GM12878 (cell line): ENCODE data around the gene TMPRSS9. TPM values are rescaled to one million over a fixed set of nuclear protein-coding genes. Genes with fewer than 3 reads are reported as not detected.

ENCODE experiments used
- ATAC-seq: fragments of 200-7000 bp; cut with Tn5 transposase; 3 replicates; pipeline ENCODE4 v1.9.1; 2020; ENCODE audit warnings: mild to moderate bottlenecking, moderate library complexity
- BruUV-seq: library from RNA; stranded (reverse); fragments of 400-500 nt; replicated peaks from 2 replicates; lab custom pipeline; 2021; lab: Mats Ljungman, UMichigan
- CTCF ChIA-PET: fragments of 300-600 bp; sonication (Branson Sonifier 250); formaldehyde crosslinking; extraction: SDS; loops from one replicate; lab custom pipeline; 2021; ENCODE audit warnings: inconsistent platforms; lab: Yijun Ruan, JAX
- POLR2A ChIA-PET: fragments of 350-600 bp; formaldehyde crosslinking; extraction: SDS; loops from one replicate; lab custom pipeline; 2021; ENCODE audit warnings: inconsistent platforms; lab: Charles Lee
- RAD21 ChIA-PET: fragments of 300-600 bp; sonication (Branson Sonifier 250); formaldehyde crosslinking; loops from one replicate; lab custom pipeline; 2023; ENCODE audit warnings: antibody characterized with exemption; ENCODE audit not compliant: unreplicated experiment; lab: Charles Lee
- SMC1A ChIA-PET: fragments of 300-600 bp; sonication (Branson Sonifier 250); formaldehyde crosslinking; loops from one replicate; lab custom pipeline; 2023; ENCODE audit not compliant: unreplicated experiment, uncharacterized antibody; lab: Charles Lee
- DNase-seq: peaks from one replicate; pipeline ENCODE4 v3.0.0-alpha.2; 2011; ENCODE audit warnings: low read depth, low spot score
- FAIRE-seq: peaks from 3 replicates; lab custom pipeline; 2011; peaks lifted over from hg19 to GRCh38; lab: Jason Lieb, UNC
- H2AFZ ChIP-seq: 2 replicates; pipeline ENCODE4 v1.6.0; 2011; ENCODE audit warnings: low read depth, low read length, control low read depth; ENCODE audit not compliant: control insufficient read depth
- H3K27ac ChIP-seq: 2 replicates; pipeline ENCODE4 v1.5.1; 2011; ENCODE audit warnings: control low read depth; ENCODE audit not compliant: control insufficient read depth, insufficient read depth
- H3K27me3 ChIP-seq, 2 experiments: replicated peaks in 1 of 2; 2 replicates each; pipeline versions ENCODE4 v1.6.0 to v1.6.1; 2011; ENCODE audit warnings: low read length in 1 of 2; ENCODE audit not compliant: control insufficient read depth in 2 of 2, insufficient read depth in 2 of 2
- H3K36me3 ChIP-seq, 2 experiments: 2 replicates each; pipeline ENCODE4 v1.5.1; 2011; ENCODE audit warnings: low read length in 1 of 2; ENCODE audit not compliant: control insufficient read depth in 2 of 2, insufficient read depth in 2 of 2
- H3K4me1 ChIP-seq: 2 replicates; pipeline ENCODE4 v1.6.1; 2011; ENCODE audit warnings: mild to moderate bottlenecking, low read length, moderate library complexity, mixed read lengths; ENCODE audit not compliant: control insufficient read depth, insufficient read depth
- H3K4me2 ChIP-seq: 2 replicates; pipeline ENCODE4 v1.6.0; 2011; ENCODE audit warnings: control low read depth; ENCODE audit not compliant: control insufficient read depth, insufficient read depth
- H3K4me3 ChIP-seq: fragments of 200-600 bp; sonication (generic); 2 replicates; pipeline ENCODE4 v1.5.1; 2016
- H3K79me2 ChIP-seq: 2 replicates; pipeline ENCODE4 v1.6.0; 2011; ENCODE audit warnings: low read length; ENCODE audit not compliant: control insufficient read depth, insufficient read depth
- H3K9ac ChIP-seq: 2 replicates; pipeline ENCODE4 v1.8.0; 2011; ENCODE audit warnings: low read length, control low read depth, mixed read lengths; ENCODE audit not compliant: control insufficient read depth, insufficient read depth
- H3K9me3 ChIP-seq: replicated peaks from 3 replicates; pipeline ENCODE4 v1.5.1; 2011; ENCODE audit warnings: mild to moderate bottlenecking, low read length; ENCODE audit not compliant: control insufficient read depth, insufficient read depth
- H4K20me1 ChIP-seq: 2 replicates; pipeline ENCODE4 v1.6.0; 2011; ENCODE audit not compliant: control insufficient read depth, insufficient read depth
- HDAC6 ChIP-seq: fragments of 200-600 bp; sonication (generic); IDR thresholded peaks from one replicate; pipeline ENCODE4 v1.8.0; 2017; ENCODE audit warnings: antibody characterized with exemption; ENCODE audit not compliant: unreplicated experiment
- JUNB ChIP-seq: IDR thresholded peaks from 2 replicates; pipeline ENCODE4 v1.6.1; 2016; ENCODE audit warnings: antibody characterized with exemption, mild to moderate bottlenecking
- MTA3 ChIP-seq: IDR thresholded peaks from 2 replicates; pipeline ENCODE4 v1.6.1; 2012; ENCODE audit warnings: low read length, inconsistent platforms, borderline replicate concordance
- SMAD5 ChIP-seq: IDR thresholded peaks from 2 replicates; pipeline ENCODE4 v1.6.1; 2016; ENCODE audit warnings: antibody characterized with exemption, low read depth
- WGBS: methylation state at CpG from one replicate; pipeline ENCODE4 v1.1.6; 2016; ENCODE audit warnings: low lambda C conversion rate; ENCODE audit not compliant: insufficient replicate concordance, insufficient coverage; ENCODE audit errors: missing lambda C conversion rate; 5-methylcytosine and 5-hydroxymethylcytosine counted together
- in situ Hi-C: fragments of 300-500 bp; cut with MboI; formaldehyde crosslinking; loops from 9 replicates; pipeline ENCODE4 v1.14.3; 2018; ENCODE audit warnings: mixed read lengths
- intact Hi-C: fragments of 100-400 bp; cut with micrococcal nuclease; formaldehyde crosslinking; loops from one replicate; pipeline ENCODE4 v1.14.2; 2022; ENCODE audit not compliant: unreplicated experiment
- polyA plus RNA-seq, 11 experiments: library from polyadenylated mRNA; depleted of rRNA in 4 of 11; unstranded in 6 of 11; stranded (reverse) in 5 of 11; fragments of >200 nt; fragmentation: Nextera tagmentation in 4 of 11; fragmentation: Illumina TruSeq in 1 of 11; extraction: Ambion mirVana in 4 of 11; extraction: Trizol in 1 of 11; gene quantifications; 1 replicate in 1 of 11; 2 replicates in 10 of 11; pipeline versions ENCODE4 v1.2.1 to v1.2.3, GENCODE V29; 2011 to 2016; ENCODE audit warnings: inconsistent platforms in 2 of 11, missing spikeins in 2 of 11, low read depth in 1 of 11
- total RNA-seq, 4 experiments: library from RNA; depleted of rRNA in 3 of 4; stranded (reverse); fragments of >200 nt in 3 of 4; fragmentation: Illumina TruSeq in 1 of 4; extraction: Trizol in 1 of 4; gene quantifications; 2 replicates each; pipeline versions ENCODE4 v1.2.1 to v1.2.3, GENCODE V29; 2013 to 2021
- TF ChIP-seq, protein P1 (sequence below), 3 experiments: IDR thresholded peaks in 2 of 3; conservative IDR thresholded peaks in 1 of 3; 2 replicates each; pipeline ENCODE4 v1.5.1; 2011; ENCODE audit warnings: low read depth in 3 of 3, low read length in 3 of 3, mild to moderate bottlenecking in 3 of 3, control low read depth in 2 of 3, moderate library complexity in 2 of 3, inconsistent platforms in 1 of 3, mixed read lengths in 1 of 3; ENCODE audit not compliant: control insufficient read depth in 2 of 3, insufficient read depth in 1 of 3; ENCODE audit errors: extremely low read depth in 1 of 3

TMPRSS9 gene
- total and polyA plus RNA-seq, 10 of the 15 experiments (the other 5 are each of a cell fraction or from before 2014, with no cell fraction given), result 0.24 TPM; not detected in 9

DNA sequence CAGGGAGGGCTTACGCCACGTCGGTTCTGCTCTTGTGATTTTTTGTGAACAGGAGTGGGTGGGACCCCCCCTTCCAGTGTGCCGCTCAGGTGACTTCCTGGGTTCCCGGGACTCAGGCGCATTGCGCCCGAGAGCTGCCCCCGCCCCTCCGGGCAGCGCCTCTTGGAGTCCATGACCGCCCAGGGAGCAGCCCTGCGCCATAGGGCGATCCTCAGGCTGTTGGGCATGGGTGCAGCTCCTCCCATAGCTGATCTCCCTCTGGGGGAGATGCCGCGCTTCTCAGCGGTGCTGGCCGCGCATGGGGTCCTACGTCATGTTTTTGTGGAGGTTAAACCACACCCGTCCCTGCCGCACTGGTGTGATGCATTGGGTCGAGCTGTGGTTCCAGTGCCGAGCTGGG, 7.9 kb upstream of the TMPRSS9 start:
- Histone ChIP-seq H3K4me3 (no peak overlapping the region), H3K79me2 (no peaks in the 10 kb centered on the region), H2AFZ (no peak overlapping the region), H3K9ac (no peak overlapping the region), H3K36me3 (peaks cover 0 to 2% of the 10 kb centered on the region in 2 experiments; a peak in 1 of 4 replicates), H4K20me1 (no peaks in the 10 kb centered on the region), H3K4me1 (no peaks in the 10 kb centered on the region), H3K4me2 (no peak overlapping the region), H3K27ac (no peak overlapping the region), H3K27me3 (no peaks in the 10 kb centered on the region)
- WGBS, result 90% methylated on average over 24 of the region's 24 CpGs
- no TSS peak for BruUV-seq
- ChIA-PET CTCF (no interaction called here), POLR2A (no interaction called here)
- intact Hi-C loops, result no loop called here
- in situ Hi-C loops, result no loop called here
- FAIRE-seq, result no peak
- TF ChIP-seq HDAC6, result no peak
- TF ChIP-seq, protein P1, sequence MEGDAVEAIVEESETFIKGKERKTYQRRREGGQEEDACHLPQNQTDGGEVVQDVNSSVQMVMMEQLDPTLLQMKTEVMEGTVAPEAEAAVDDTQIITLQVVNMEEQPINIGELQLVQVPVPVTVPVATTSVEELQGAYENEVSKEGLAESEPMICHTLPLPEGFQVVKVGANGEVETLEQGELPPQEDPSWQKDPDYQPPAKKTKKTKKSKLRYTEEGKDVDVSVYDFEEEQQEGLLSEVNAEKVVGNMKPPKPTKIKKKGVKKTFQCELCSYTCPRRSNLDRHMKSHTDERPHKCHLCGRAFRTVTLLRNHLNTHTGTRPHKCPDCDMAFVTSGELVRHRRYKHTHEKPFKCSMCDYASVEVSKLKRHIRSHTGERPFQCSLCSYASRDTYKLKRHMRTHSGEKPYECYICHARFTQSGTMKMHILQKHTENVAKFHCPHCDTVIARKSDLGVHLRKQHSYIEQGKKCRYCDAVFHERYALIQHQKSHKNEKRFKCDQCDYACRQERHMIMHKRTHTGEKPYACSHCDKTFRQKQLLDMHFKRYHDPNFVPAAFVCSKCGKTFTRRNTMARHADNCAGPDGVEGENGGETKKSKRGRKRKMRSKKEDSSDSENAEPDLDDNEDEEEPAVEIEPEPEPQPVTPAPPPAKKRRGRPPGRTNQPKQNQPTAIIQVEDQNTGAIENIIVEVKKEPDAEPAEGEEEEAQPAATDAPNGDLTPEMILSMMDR (IDR thresholded peaks at IDR 0.05 in 2 of 3, conservative IDR thresholded peaks at IDR 0.05 in 1 of 3; ENCODE audit: control insufficient read depth in 2 of 3, extremely low read depth in 1 of 3, insufficient read depth in 1 of 3, low read depth in 3 of 3, low read length in 3 of 3), result no peak
- TF ChIP-seq MTA3, result no peak
- TF ChIP-seq JUNB, result no peak
- no peak for TF ChIP-seq SMAD5
- TF ChIP-seq, all 136 proteins: peak for 0
- DNase-seq, result no peak
- RAD21 ChIA-PET, result no interaction called here
- ATAC-seq, result no peak
- no peaks in the 10 kb centered on the region for H3K9me3 ChIP-seq
- SMC1A ChIA-PET, result no interaction called here
